ENCODE results near the gene RTN4RL2.

GRCh38 chr11:57421066-57421465 is 39.3 kb upstream of the RTN4RL2 start:
- TF ChIP-seq SIX5 (IDR thresholded peaks at IDR 0.05; ENCODE audit: low read depth, low read length, severe bottlenecking) (no peak), ASH2L (IDR thresholded peaks at IDR 0.05; ENCODE audit: borderline replicate concordance, low read depth) (no peak), POLR2AphosphoS5 (IDR thresholded peaks at IDR 0.05; ENCODE audit: low read length) (no peak)

All from GM12878 (cell line).